ENCODE measurements around the gene HNF1B.

- no peak for TF ChIP-seq POLR2A (IDR thresholded peaks at IDR 0.05)
- TF ChIP-seq CTCF (IDR thresholded peaks at IDR 0.05), result no peak
Measured at GRCh38 chr17:37667039-37667438, 77.8 kb downstream of the HNF1B start.
